GM12878 (cell line): ENCODE results near the gene KRTAP4-5. TPM values are rescaled to one million over a fixed set of nuclear protein-coding genes. Genes with fewer than 3 reads are reported as not detected.
"Not testable (repeated sequence)": the region's sequence is repeated elsewhere in the genome, so short reads cannot be mapped to it uniquely, and the experiment has no call there.

Experiments used
- ATAC-seq: fragments of 200-7000 bp; cut with Tn5 transposase; 3 replicates; pipeline ENCODE4 v1.9.1; 2020; ENCODE audit warnings: mild to moderate bottlenecking, moderate library complexity
- BruUV-seq: library from RNA; stranded (reverse); fragments of 400-500 nt; replicated peaks from 2 replicates; lab custom pipeline; 2021; lab: Mats Ljungman, UMichigan
- CTCF ChIA-PET: fragments of 300-600 bp; sonication (Branson Sonifier 250); formaldehyde crosslinking; extraction: SDS; loops from one replicate; lab custom pipeline; 2021; ENCODE audit warnings: inconsistent platforms; lab: Yijun Ruan, JAX
- POLR2A ChIA-PET: fragments of 350-600 bp; formaldehyde crosslinking; extraction: SDS; loops from one replicate; lab custom pipeline; 2021; ENCODE audit warnings: inconsistent platforms; lab: Charles Lee
- RAD21 ChIA-PET: fragments of 300-600 bp; sonication (Branson Sonifier 250); formaldehyde crosslinking; loops from one replicate; lab custom pipeline; 2023; ENCODE audit warnings: antibody characterized with exemption; ENCODE audit not compliant: unreplicated experiment; lab: Charles Lee
- SMC1A ChIA-PET: fragments of 300-600 bp; sonication (Branson Sonifier 250); formaldehyde crosslinking; loops from one replicate; lab custom pipeline; 2023; ENCODE audit not compliant: unreplicated experiment, uncharacterized antibody; lab: Charles Lee
- DNase-seq: peaks from one replicate; pipeline ENCODE4 v3.0.0-alpha.2; 2011; ENCODE audit warnings: low read depth, low spot score
- FAIRE-seq: peaks from 3 replicates; lab custom pipeline; 2011; peaks lifted over from hg19 to GRCh38; lab: Jason Lieb, UNC
- H2AFZ ChIP-seq: 2 replicates; pipeline ENCODE4 v1.6.0; 2011; ENCODE audit warnings: low read depth, low read length, control low read depth; ENCODE audit not compliant: control insufficient read depth
- H3K27ac ChIP-seq: 2 replicates; pipeline ENCODE4 v1.5.1; 2011; ENCODE audit warnings: control low read depth; ENCODE audit not compliant: control insufficient read depth, insufficient read depth
- H3K27me3 ChIP-seq, 2 experiments: replicated peaks in 1 of 2; 2 replicates each; pipeline versions ENCODE4 v1.6.0 to v1.6.1; 2011; ENCODE audit warnings: low read length in 1 of 2; ENCODE audit not compliant: control insufficient read depth in 2 of 2, insufficient read depth in 2 of 2
- H3K36me3 ChIP-seq, 2 experiments: 2 replicates each; pipeline ENCODE4 v1.5.1; 2011; ENCODE audit warnings: low read length in 1 of 2; ENCODE audit not compliant: control insufficient read depth in 2 of 2, insufficient read depth in 2 of 2
- H3K4me1 ChIP-seq: 2 replicates; pipeline ENCODE4 v1.6.1; 2011; ENCODE audit warnings: mild to moderate bottlenecking, low read length, moderate library complexity, mixed read lengths; ENCODE audit not compliant: control insufficient read depth, insufficient read depth
- H3K4me2 ChIP-seq: 2 replicates; pipeline ENCODE4 v1.6.0; 2011; ENCODE audit warnings: control low read depth; ENCODE audit not compliant: control insufficient read depth, insufficient read depth
- H3K4me3 ChIP-seq: fragments of 200-600 bp; sonication (generic); 2 replicates; pipeline ENCODE4 v1.5.1; 2016
- H3K79me2 ChIP-seq: 2 replicates; pipeline ENCODE4 v1.6.0; 2011; ENCODE audit warnings: low read length; ENCODE audit not compliant: control insufficient read depth, insufficient read depth
- H3K9ac ChIP-seq: 2 replicates; pipeline ENCODE4 v1.8.0; 2011; ENCODE audit warnings: low read length, control low read depth, mixed read lengths; ENCODE audit not compliant: control insufficient read depth, insufficient read depth
- H3K9me3 ChIP-seq: replicated peaks from 3 replicates; pipeline ENCODE4 v1.5.1; 2011; ENCODE audit warnings: mild to moderate bottlenecking, low read length; ENCODE audit not compliant: control insufficient read depth, insufficient read depth
- H4K20me1 ChIP-seq: 2 replicates; pipeline ENCODE4 v1.6.0; 2011; ENCODE audit not compliant: control insufficient read depth, insufficient read depth
- CTCF ChIP-seq, 3 experiments: IDR thresholded peaks in 2 of 3; conservative IDR thresholded peaks in 1 of 3; 2 replicates each; pipeline ENCODE4 v1.5.1; 2011; ENCODE audit warnings: low read depth in 3 of 3, low read length in 3 of 3, mild to moderate bottlenecking in 3 of 3, control low read depth in 2 of 3, moderate library complexity in 2 of 3, inconsistent platforms in 1 of 3, mixed read lengths in 1 of 3; ENCODE audit not compliant: control insufficient read depth in 2 of 3, insufficient read depth in 1 of 3; ENCODE audit errors: extremely low read depth in 1 of 3
- ETV6 ChIP-seq, 2 experiments: fragments of 450-650 bp in 1 of 2; IDR thresholded peaks in 1 of 2; conservative IDR thresholded peaks in 1 of 2; 2 replicates each; pipeline ENCODE4 v1.6.1; 2014; ENCODE audit warnings: antibody characterized with exemption in 1 of 2, borderline replicate concordance in 1 of 2, low read depth in 1 of 2, mild to moderate bottlenecking in 1 of 2, moderate library complexity in 1 of 2
- GABPA ChIP-seq: IDR thresholded peaks from 2 replicates; pipeline ENCODE4 v1.6.1; 2014; ENCODE audit warnings: antibody characterized with exemption, low read depth, mild to moderate bottlenecking, inconsistent platforms
- IRF4 ChIP-seq: IDR thresholded peaks from 2 replicates; pipeline ENCODE4 v1.6.1; 2011; ENCODE audit warnings: low read depth, low read length
- POLR2AphosphoS5 ChIP-seq: IDR thresholded peaks from 2 replicates; pipeline ENCODE4 v1.6.1; 2011; ENCODE audit warnings: mild to moderate bottlenecking, low read length, inconsistent platforms
- POU2F2 ChIP-seq: IDR thresholded peaks from 3 replicates; pipeline ENCODE4 v1.6.1; 2011; ENCODE audit warnings: low read depth, mild to moderate bottlenecking, low read length, borderline replicate concordance
- SKIL ChIP-seq: fragments of 450-650 bp; IDR thresholded peaks from 2 replicates; pipeline ENCODE4 v1.6.1; 2017; ENCODE audit warnings: mild to moderate bottlenecking, low read depth, inconsistent platforms; ENCODE audit not compliant: poor library complexity, severe bottlenecking
- TAF1 ChIP-seq: IDR thresholded peaks from 2 replicates; pipeline ENCODE4 v1.6.1; 2011; ENCODE audit warnings: mild to moderate bottlenecking, low read depth, low read length, borderline replicate concordance
- ZBED1 ChIP-seq: IDR thresholded peaks from 2 replicates; pipeline ENCODE4 v1.6.1; 2016; ENCODE audit warnings: borderline replicate concordance
- ZNF24 ChIP-seq: fragments of 450-650 bp; IDR thresholded peaks from 2 replicates; pipeline ENCODE4 v1.6.1; 2017; ENCODE audit warnings: antibody characterized with exemption, mild to moderate bottlenecking
- WGBS: methylation state at CpG from one replicate; pipeline ENCODE4 v1.1.6; 2016; ENCODE audit warnings: low lambda C conversion rate; ENCODE audit not compliant: insufficient replicate concordance, insufficient coverage; ENCODE audit errors: missing lambda C conversion rate; 5-methylcytosine and 5-hydroxymethylcytosine counted together
- in situ Hi-C: fragments of 300-500 bp; cut with MboI; formaldehyde crosslinking; loops from 9 replicates; pipeline ENCODE4 v1.14.3; 2018; ENCODE audit warnings: mixed read lengths
- intact Hi-C: fragments of 100-400 bp; cut with micrococcal nuclease; formaldehyde crosslinking; loops from one replicate; pipeline ENCODE4 v1.14.2; 2022; ENCODE audit not compliant: unreplicated experiment
- polyA plus RNA-seq, 11 experiments: library from polyadenylated mRNA; depleted of rRNA in 4 of 11; unstranded in 6 of 11; stranded (reverse) in 5 of 11; fragments of >200 nt; fragmentation: Nextera tagmentation in 4 of 11; fragmentation: Illumina TruSeq in 1 of 11; extraction: Ambion mirVana in 4 of 11; extraction: Trizol in 1 of 11; gene quantifications; 1 replicate in 1 of 11; 2 replicates in 10 of 11; pipeline versions ENCODE4 v1.2.1 to v1.2.3, GENCODE V29; 2011 to 2016; ENCODE audit warnings: inconsistent platforms in 2 of 11, missing spikeins in 2 of 11, low read depth in 1 of 11
- total RNA-seq, 4 experiments: library from RNA; depleted of rRNA in 3 of 4; stranded (reverse); fragments of >200 nt in 3 of 4; fragmentation: Illumina TruSeq in 1 of 4; extraction: Trizol in 1 of 4; gene quantifications; 2 replicates each; pipeline versions ENCODE4 v1.2.1 to v1.2.3, GENCODE V29; 2013 to 2021

The KRTAP4-5 gene
- total and polyA plus RNA-seq, 10 of the 15 experiments (the other 5 are each of a cell fraction or from before 2014, with no cell fraction given) = not detected

- WGBS = 19% methylated on average over 6 of the region's 6 CpGs
- ATAC-seq (no peak), DNase-seq (no peak), FAIRE-seq (no peak)
- no peaks in the 10 kb centered on the region for H3K79me2 ChIP-seq
- H2AFZ ChIP-seq = no peak within 1 kb of the TSS
- TF ChIP-seq ZNF24 = no peak
- no peak for TF ChIP-seq IRF4
- no peak for TF ChIP-seq POU2F2
- TF ChIP-seq CTCF (IDR thresholded peaks at IDR 0.05 in 2 of 3, conservative IDR thresholded peaks at IDR 0.05 in 1 of 3; ENCODE audit: control insufficient read depth in 2 of 3, extremely low read depth in 1 of 3, insufficient read depth in 1 of 3, low read depth in 3 of 3, low read length in 3 of 3) = no peak
- TF ChIP-seq SKIL = no peak
- no peak for TF ChIP-seq POLR2AphosphoS5
- no peak for TF ChIP-seq ETV6 (conservative IDR thresholded peaks at IDR 0.05 in 1 of 2, IDR thresholded peaks at IDR 0.05 in 1 of 2; ENCODE audit: borderline replicate concordance in 1 of 2, low read depth in 1 of 2)
- no peak for TF ChIP-seq ZBED1
- TF ChIP-seq GABPA = no peak
- no peak for TF ChIP-seq TAF1
- no peak within 1 kb of the TSS for H3K4me2 ChIP-seq
- no peaks in the 10 kb centered on the region for H3K4me1 ChIP-seq
- ChIA-PET SMC1A (no interaction called here), POLR2A (no interaction called here), RAD21 (no interaction called here), CTCF (no interaction called here)
- H4K20me1 ChIP-seq = no peaks in the 10 kb centered on the region
- in situ Hi-C loops = no loop called here
- no peaks in the 10 kb centered on the region; the same call in 1 of the 3 replicates for H3K9me3 ChIP-seq
- no peak within 1 kb of the TSS for H3K4me3 ChIP-seq
- H3K27ac ChIP-seq = no peak within 1 kb of the TSS
- intact Hi-C loops = no loop called here
- H3K36me3 ChIP-seq = no peaks in the 10 kb centered on the region
- H3K9ac ChIP-seq = no peak within 1 kb of the TSS
- no TSS peak for BruUV-seq
- H3K27me3 ChIP-seq = no peaks in the 10 kb centered on the region
These were observed 9.1 kb downstream of the KRTAP4-5 start, which contains the start of gene KRTAP4-6 for GRCh38 chr17:41140360-41141131. TSS of gene KRTAP4-6 (minus strand) at chr17:41140544. CDS start at chr17:41140487, 57 bp downstream.

GRCh38 chr17:41139865-41140264 is 9.8 kb downstream of the KRTAP4-5 start:
- WGBS = 14% methylated on average over 12 of the region's 12 CpGs
- BruUV-seq, H3K4me1 ChIP-seq, H3K4me2 ChIP-seq, CTCF ChIA-PET, H3K27me3 ChIP-seq, ATAC-seq, H3K36me3 ChIP-seq, H3K9ac ChIP-seq, RAD21 ChIA-PET, POLR2A ChIA-PET, H3K27ac ChIP-seq, H3K79me2 ChIP-seq, FAIRE-seq, H3K4me3 ChIP-seq, H4K20me1 ChIP-seq, intact Hi-C loops, H3K9me3 ChIP-seq, in situ Hi-C loops, DNase-seq, H2AFZ ChIP-seq, SMC1A ChIA-PET: not testable (repeated sequence)
